ENCODE results near the gene CDK5R2.

The CDK5R2 gene

DNA sequence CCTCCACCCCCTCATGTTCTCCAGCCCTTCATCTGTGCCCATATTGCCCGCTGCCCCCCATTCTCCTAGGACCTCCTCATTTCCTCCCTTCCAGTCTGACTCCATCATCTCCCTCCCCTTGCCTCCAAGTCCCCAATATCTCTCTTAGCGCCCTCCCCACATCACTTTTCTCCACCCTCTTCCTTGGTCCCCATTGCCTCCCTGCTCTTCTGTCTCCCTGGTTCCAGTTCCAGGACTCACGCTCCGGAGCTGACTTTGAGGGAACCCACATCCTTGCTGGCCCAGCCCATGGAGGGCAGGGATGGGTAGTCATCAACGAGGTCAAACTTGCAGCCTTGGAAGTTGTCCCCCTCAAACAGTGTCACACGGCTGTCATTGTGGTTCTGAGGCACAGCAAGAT is 31.1 kb downstream of the CDK5R2 start:
- no peak for DNase-seq

DNA sequence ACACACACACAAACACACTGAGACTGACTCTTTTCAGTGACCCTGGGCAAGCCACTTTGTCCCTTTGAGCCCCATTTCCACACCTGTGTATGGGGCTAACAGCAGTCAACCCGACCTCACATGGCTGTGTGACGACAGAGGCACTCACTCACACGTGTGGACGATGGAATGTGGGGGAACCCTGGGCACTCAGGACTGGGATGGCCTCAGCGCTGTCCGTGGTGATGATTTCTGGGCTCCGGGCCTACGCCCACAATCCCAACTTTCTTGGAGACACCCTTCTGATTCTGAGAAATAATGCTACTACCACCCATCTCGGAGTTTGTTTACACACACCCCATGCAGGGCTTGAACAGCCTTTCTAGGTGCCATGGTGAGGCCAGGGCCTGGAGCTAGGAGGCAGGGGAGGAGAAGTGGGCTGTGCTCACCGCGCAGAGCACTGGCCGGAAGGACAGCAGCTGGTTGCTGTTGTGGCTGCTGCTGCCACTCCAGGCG is 32.3 kb downstream of the CDK5R2 start:
- DNase-seq, result no peak

DNA sequence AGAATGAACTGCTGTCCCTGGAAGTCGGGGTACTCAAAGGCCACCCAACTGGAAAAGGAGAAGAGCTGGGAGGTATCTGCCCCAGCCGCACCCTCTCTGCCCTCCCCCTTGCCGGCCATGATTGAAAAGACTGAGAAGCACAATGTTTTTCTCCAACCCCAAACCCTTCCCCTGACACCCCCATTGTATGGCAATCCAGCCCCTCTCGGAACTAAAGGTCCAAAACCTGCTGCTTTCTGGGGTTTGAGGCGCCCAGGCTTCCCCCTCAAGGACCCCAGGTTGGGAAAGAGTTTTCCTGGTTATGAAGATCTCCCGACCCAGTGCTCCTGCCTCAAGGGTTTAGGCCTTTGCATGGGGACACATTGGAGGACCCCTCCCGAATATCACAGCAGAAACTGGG is 32.7 kb downstream of the CDK5R2 start:
- DNase-seq, result no peak

DNA sequence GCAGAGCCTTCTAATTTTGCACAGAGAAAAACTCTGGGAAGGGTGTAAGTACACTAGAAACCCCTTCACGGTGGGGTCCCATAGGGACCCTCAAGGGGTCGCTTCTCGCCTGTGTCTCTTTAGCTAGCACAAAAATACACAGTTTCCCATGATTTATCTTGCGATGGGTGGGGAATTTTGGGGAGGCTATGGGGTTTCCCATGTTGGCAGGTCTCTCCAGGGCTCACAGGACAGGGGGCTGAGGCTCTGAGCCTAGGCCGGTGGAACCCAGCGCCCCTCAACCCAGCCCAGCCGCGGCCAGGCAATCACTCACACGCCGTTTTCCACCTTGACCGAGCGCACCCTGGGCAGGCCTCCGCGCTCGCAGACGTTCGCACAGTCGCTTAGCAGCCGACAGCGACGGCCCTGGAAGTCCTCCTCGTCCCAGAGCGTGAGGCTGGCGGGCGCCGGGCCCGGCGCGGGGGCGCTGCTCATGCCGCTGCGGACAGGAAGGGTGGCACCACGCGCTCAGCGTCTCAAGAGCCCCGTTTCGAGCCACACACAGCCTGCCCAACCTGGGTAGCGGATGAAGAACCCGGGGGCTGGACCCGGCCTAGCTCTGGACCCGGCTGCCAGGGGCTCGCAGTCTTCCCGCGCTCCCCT is 33.4 kb downstream of the CDK5R2 start:
- no peak for DNase-seq

DNA sequence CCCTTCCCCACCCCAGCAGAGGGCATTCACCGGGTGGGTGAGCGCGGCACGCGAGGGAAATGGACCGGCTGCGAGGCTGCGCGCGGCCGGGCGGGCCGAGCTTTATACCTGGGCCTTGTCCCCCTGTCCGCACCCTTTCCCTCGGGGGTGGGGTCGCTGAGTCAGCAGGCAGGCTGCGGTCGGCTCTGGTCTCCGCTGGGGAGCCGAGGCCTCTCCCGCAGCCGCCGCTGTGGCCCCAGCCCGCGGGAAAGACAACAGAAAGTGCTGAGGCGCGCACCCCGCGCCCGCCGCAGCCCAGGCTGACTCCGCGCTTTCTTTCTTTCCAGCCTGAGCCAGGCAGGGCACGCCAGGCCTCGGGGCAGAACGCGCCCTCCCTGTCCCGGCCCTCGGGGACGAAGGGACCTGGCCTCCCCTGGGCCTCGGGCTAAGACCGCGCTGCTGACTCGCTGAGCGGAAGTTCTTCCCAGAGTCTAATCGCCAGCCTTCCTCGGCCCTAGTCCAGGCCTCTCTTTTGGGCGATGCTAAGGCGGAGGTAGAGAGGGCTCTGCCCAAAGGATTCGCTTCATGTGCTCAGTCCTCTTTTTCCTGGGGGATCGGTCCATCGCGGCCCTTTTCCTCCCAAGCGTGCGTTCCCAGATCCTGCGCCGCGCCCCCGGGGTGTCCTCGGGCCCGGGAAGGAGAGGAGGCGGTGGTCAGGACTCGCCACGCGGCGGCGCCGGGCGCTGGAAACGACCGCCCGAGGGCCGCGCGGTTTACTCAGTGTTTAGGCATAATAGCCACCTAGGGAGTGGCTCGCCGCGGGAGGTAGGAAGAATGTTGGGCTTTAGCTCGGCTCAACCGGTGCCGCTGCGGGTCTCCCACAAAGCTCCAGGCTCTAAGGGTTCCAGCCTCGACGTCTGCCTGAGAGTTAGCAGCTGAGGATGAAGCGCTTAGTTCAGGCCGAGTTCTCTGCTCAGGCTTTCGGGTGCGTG is 34.2 kb downstream of the CDK5R2 start, which contains the start of gene CRYBA2:
CRYBA2 (minus strand) TSS at position 78 of the 971 bp plus-strand sequence. CDS start 246 bp downstream, outside the sequence.
- DNase-seq, result no peak

DNA sequence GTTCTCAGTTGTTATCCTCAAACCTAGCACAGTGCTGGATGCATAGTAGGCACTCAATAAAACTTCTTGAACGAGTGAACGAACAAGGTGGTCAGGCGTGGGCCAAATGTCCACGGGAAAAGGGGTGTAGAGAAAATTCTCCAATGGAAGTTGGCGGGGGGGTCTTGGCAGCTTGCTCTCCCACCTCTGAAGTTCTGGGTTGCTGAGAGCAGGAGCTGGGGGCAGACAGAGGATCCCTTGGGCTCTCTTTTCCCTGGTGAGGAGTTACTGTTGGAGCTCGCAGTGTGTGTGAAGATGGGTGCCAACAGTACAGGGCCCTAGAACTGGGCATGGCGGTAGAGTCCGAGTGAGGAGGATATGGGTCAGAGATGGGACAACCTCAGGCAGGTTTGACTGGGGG is 36.1 kb downstream of the CDK5R2 start:
- DNase-seq, result no peak

DNA sequence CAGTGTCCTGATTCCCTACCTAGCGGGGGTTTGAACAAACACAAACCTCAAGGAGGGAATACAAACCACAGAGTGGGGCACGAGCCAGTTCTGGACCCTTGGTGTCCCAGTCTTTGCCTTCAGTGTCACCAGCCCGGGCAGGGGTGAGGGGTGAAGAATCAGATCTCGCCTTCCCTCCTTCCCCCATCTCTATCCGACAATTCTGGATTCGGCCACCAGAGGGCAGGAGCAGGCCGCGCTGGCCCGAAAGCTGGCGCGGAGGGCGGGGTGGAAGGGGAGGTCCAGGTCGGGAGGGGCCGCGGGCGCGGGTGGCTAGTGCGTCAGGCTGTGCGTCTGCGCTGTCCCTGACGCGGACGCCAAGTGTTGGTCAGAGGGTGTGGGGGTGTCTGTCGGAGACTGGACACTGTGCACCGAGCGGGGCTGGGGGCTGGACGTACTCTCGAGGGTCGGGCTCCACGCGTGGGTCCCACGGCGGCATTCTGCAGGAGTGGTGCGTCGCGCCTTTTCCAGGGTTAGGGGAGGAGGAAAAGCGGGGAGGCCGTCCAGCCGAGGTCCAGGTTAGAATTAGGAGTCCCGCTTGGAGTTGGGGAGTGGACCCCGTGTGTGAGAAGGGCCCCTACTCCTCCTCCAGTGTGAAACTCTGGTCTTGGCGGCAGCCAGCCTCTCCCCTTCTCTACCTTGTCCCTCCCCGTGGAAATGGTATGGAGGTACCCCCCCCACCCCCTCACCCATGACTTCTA is 36.7 kb downstream of the CDK5R2 start:
- DNase-seq, result peak; percentile 68 to 78

DNA sequence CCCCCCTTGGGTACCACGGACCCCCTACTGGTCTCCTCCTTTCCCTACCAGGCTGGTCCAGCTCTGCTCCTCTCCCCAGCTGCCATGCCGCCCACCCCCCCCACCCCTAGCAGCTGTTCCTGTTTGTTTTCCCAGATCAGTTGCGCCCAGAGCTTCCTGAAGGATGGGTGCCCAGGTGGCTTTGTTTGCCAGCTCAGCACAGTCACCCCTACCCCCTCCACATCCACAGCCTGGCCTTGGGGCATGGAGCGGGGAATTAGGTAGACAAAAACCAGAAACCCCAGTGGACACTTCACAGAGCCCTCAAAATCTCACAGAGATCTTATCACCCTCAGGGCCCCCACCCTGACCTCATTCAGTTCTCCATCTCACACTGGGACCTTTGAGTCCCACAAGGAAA is 37.5 kb downstream of the CDK5R2 start:
- DNase-seq, result no peak

DNA sequence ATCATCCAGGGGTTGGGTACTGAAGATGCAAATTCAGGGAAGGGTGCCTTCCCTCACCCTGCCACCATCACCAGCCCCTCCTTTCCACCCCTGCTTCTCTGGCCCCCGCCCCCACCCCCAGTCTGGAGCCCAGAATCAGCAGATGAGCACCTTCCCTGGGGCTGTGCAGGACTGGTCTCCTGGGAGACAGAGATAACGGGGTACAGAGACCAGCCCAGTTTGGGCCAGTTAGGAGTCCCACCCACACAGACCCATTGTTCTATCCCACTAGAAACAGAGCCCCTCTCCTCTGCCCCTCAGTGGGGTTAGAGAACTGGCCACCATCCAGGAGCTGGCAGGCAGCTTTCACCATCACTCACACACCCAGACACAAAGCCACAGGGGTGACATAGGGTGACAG is 38.3 kb downstream of the CDK5R2 start:
- DNase-seq, result no peak

DNA sequence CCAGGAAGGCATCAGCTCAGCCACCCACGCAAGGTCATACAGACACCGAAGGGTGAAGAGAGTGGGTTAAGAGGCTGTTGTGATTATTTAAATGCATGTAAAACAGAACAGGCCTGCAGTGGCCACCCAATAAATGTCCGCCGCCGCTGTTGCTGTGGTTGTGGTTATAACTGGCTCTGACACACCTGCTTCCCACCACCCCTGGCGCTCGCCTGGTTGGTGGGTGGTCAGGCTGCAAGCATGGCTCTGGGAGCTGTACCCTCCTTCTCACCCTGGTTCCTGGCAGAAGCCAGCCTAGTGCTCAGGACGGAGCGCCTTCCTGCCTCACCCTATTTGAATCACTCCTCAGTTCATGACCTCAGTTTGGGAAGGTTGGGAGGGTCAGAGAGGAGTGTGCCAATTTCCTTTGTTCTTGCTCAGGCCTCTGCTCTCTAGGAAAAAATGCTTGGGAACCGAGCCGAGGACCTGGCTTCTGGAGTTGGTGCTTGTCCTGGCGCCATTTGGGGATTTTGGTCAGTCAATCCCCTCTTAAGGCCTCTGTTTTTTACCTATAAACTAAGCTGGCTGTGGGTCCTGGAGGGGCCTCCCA is 39.0 kb downstream of the CDK5R2 start:
- DNase-seq, result no peak

DNA sequence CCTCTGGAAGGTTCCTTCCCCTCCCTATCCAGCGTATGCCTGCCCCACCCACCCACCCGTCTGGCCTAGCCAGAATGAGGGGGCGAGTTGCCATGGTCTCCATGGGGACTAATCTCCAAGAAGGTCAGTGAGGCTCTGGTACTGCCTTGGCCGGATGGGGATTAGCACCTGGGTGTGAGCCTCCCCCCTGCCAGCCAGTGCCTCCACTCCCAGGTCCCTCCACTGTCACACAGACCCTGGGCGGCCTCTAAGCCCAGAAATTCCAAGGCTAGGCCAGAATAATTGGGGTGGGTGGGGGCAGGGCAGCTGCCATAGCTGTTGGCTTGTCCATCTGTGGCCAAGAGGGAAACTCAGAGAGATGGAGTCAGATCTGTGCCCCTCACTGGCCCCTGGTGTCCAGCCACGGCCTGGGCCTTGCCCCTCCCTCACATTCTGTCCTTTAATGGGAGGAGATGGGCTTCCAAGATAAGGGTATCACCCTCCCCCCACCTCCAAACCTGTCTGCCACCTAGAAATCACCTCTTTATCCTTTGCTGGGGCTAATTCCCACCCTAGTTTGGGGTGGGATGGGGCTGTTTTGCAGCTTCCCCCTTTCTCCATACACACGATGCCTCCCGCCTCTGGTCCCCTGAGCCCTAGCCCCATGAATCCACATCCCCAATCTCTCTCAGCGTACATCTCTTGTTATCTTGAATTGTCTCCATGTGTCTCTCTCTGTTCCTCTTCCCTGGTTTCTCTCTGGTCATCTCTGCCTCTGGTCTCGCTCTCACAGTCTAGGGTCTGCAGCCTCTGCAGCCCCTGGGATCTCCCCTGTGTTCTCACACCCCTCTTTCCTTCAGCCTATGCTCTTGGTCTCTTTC is 39.8 kb downstream of the CDK5R2 start:
- DNase-seq, result no peak

DNA sequence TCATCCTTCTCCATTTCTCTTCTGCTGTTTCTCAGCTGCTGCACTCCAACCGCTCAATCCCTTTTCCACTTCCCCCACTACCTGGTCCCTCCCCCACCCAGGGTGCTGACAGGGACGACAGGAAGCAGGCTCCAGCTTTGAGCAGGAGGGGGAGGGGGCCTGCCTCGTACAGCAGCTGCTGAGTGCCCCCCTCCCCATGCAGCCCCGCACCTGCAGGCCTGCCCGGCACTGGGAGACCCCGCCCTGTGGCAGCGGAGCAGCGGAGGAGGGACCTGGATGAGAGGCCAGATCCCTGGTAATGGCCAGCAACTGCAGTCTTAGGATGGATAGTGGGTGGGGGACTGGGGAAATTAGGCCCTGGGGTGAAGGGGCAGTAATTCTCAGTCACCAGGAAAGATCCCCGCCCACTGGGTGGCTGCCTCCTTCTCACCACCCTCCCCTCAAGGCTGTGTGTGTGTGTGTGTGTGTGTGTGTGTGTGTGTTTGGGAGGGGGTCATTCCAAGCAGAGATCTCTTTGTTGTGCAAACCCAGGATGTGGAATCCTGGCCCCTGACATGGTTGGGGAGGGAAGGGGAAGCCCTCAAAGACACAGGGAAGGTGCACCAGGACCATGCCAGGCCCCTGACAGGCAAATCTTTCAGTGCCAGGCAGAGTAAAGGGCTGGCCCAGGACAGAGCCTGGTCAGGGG is 40.6 kb downstream of the CDK5R2 start:
- no peak for DNase-seq

DNA sequence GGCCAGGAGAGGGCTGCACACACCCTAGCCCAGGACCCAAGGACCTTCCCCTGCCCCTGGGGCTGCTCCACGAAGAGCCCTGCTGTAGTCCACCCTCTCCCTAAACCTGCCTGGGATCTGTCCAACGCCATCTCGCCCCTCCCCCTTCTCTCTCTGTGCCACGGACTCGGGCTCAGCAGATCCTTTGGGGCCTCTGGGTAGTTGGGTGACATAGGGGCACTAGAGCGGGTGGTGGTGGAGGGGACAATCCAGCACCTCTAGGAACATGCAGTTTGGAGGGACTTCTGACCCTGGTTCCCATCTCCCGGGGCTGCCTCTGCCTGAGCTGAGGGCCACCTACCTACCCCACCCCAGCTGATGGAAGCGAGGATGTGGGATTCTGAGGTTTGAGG is 41.1 kb downstream of the CDK5R2 start:
- no peak for DNase-seq

DNA sequence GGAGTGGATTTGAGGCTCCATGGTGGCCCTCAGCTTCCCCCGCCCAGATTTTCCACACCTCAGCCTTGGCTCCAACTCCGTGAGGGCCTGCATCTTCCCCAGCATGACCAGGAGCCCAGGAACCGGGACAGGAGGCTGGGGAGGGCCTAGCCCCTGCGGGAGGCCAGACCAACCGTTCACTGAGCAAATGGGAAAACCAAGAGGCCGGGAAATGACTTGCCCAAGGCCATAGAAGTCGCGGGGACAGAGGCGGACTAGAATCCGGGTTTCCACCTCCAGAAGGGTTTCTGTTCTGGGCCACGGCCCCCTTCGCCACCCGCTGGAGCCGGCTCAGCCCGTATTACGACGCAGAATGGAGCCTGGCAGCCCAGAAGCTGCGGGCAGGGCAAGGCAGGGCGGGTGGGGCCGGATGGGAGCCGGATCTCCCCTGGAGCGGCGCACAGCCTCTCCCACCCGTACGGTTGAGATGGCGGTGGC is 41.7 kb downstream of the CDK5R2 start:
- DNase-seq, result no peak

DNA sequence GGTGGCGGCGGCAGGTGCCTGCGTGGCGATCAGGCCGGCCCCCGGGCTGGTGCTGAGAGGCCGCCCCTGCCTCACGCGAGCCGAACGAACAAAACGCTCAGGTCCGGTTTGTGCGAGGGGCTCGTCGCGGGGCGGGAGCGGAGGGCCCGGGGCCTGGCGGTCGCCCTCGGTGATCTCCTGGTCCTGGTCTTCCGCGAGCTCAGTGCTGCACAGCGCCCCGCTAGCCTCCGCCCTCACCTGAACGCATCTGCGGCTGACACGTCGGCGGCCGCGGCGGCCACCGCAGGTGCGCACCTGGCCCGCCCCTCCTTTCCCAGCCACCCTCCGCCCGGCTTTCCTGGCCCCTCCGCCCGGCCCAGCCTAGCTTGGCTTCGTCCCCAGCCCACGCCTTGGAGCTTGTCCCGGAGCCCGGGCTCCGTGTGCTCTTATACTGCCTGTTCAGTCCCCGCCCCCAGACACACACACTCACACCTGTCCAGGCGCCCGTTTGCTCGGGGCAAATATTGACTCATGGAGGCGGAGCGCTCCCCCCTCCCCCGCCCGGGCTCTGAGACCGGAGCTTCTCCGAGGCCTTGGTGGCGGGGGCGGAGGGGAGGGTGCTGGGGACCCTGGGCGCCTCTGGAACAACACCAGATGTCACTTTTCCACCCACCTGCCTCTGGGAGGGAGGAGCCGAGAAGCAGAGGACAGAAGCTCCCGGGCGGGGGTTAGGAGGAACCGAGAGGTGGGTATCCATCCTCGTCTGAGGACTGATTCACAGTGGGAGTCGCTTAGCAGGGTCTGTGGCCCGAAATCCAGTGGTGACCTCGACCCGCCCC is 42.3 kb downstream of the CDK5R2 start:
- DNase-seq, result peak; percentile 58 to 70

DNA sequence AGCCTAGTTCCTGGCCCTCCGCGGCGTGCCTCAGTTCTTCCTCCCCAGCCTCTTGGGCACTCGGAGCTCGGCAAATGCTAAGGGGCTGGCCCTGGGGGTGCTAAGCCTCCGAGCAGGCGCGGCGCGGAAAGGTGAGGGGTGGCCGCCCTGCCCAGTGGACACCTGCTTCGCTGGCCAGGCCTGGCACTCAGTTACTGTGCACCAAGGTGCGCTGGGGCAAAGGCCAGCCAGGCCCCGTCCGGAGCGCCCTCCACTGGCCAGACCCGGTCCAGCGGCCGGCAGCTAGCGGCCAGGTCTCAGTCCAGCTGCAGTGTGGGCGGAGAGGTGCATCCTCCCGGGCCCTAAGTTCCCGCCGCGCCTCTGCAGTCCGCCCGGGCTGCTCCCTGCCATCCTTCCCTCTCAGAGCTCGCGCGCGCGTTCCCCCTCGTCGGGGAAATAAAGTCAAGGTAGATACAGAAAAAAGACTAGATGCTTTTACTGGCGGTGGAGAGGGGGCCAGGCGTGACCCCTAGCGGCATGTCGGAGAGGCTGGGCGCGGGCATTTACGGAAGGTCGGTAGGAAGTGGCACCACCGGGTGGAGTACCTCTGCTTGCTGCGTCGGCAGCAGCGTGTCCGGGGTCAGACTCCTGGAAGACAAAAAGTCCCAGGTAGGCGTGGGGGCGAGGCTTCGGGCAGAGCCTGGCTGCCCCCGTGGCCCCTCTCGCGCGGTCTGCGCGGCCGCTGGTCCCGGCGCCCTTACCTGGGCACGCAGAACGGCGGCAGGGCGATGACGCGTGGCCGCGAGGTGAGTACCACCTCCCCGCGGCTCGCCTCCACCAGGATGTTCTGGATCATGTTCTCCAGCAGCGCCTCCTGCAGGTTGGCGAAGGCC is 43.2 kb downstream of the CDK5R2 start:
- peak; percentile 27 to 31 for DNase-seq

DNA sequence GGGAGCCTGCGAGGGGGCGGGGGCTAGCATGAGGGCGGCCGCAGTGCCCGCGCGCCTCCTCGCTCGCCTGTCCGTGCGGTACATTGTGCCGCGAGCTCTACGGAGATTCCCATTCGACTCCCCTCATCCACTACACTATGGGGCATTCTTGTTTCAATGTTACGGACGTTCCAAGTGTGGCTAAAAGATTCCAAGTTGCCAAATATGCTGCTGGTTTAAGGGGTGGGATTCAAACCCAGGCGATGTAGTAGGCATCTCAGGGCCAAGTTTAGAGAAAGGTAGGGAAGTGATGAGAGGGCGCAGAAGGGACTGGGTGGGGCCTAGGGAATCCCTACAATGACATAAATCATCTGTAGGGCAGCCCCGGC is 43.8 kb downstream of the CDK5R2 start:
- no peak for DNase-seq

DNA sequence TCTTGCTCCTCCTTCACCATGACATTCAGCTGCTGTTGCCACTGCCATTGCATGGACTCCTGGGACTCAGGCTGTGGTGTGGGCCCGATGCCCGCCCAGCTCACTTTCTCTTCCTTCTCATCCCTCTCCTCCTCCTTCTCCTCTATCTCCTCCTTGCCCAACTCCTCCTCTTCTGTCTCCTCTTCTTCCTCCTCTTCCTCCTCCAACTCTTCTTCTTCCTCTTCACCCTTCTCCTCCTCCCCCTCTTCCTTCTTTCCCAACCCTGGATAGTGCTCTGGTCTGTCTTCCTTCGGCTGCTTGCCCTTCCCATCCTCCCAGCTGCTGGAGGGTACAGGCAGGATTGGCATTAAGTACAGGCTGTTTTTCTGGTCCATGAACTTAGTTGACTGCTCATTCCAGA is 44.5 kb downstream of the CDK5R2 start:
- no peak for DNase-seq

DNA sequence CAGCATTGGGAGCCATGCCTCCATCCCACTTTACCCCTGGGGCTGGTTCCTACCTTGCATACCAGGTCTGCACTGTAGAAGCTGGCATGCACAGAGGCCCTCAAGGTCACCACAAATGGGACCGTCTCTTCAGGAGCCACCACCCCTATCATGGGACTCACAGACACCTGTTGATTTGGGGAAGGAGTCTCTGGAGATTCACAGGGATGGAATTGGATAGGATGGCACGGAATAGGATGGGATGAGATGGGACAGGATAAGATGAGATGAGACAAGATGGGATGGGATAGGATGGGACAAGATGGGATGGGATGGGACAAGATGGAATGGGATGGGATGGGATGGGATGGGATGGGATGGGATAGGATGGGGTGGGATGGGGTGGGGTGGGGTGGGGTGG is 49.8 kb downstream of the CDK5R2 start:
- DNase-seq, result no peak
